ENCODE results near the gene KLK3. TPM values are rescaled to one million over a fixed set of nuclear protein-coding genes. Genes with fewer than 3 reads are reported as not detected.

The KLK3 gene
- total and polyA plus RNA-seq, 2 of the 4 experiments (the other 2 are of a cell fraction): not detected

DNA sequence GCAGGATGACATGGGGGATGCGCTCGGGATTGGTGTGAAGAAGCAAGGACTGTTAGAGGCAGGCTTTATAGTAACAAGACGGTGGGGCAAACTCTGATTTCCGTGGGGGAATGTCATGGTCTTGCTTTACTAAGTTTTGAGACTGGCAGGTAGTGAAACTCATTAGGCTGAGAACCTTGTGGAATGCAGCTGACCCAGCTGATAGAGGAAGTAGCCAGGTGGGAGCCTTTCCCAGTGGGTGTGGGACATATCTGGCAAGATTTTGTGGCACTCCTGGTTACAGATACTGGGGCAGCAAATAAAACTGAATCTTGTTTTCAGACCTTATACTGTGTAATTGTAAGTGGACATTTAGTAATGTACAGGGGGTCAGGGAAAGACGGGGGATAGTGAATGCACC is 25.5 kb downstream of the KLK3 start:
- CTCF ChIA-PET: no interaction called here

More for the DNA sequence above, 25.5 kb downstream of the KLK3 start:
- Histone ChIP-seq H3K9me1 (ENCODE audit: insufficient read depth, low read length) (no peaks in the 10 kb centered on the region), H3K56ac (ENCODE audit: extremely low read depth, insufficient read depth, low read length) (no peak overlapping the region), H3K14ac (replicated peaks; ENCODE audit: low read depth, low read length) (no peak overlapping the region), H2BK20ac (ENCODE audit: low read depth, low read length) (no peak overlapping the region), H2BK15ac (ENCODE audit: low read depth, low read length) (no peak overlapping the region), H3K23ac (ENCODE audit: low read depth, low read length) (no peak overlapping the region), H2AK5ac (ENCODE audit: low read depth, low read length) (no peak overlapping the region), H3K4me2 (ENCODE audit: low read depth, low read length) (no peak overlapping the region), H3K9ac (ENCODE audit: low read depth, low read length) (no peak overlapping the region), H3K36me3 (ENCODE audit: control insufficient read depth, insufficient read depth, low read length) (no peaks in the 10 kb centered on the region), H3K27ac (ENCODE audit: insufficient read depth, low read length) (no peak overlapping the region), H3K4me3 (ENCODE audit: insufficient read depth, low read depth, low read length) (no peak overlapping the region), H4K20me1 (ENCODE audit: insufficient read depth, low read length) (no peaks in the 10 kb centered on the region), H4K5ac (ENCODE audit: low read depth, low read length) (no peak overlapping the region), H3K4me1 (ENCODE audit: control insufficient read depth, insufficient read depth, low read length) (no peaks in the 10 kb centered on the region), H2AFZ (replicated peaks; ENCODE audit: low read length, poor library complexity) (no peak overlapping the region), H2AK9ac (replicated peaks; ENCODE audit: low read depth, low read length, poor library complexity) (no peak overlapping the region), H3K9me3 (ENCODE audit: control insufficient read depth, insufficient read depth, low read length) (no peaks in the 10 kb centered on the region), H3K27me3 (ENCODE audit: control insufficient read depth, insufficient read depth, low read length) (peaks cover 2% of the 10 kb centered on the region), H3K18ac (ENCODE audit: low read depth, low read length) (no peak overlapping the region), H4K91ac (ENCODE audit: insufficient read depth, low read depth, low read length) (no peak overlapping the region), H3K79me1 (ENCODE audit: low read depth in 1 of 2, low read length in 2 of 2) (no peaks in the 10 kb centered on the region), H2BK120ac (ENCODE audit: low read depth, low read length) (no peak overlapping the region), H3K4ac (ENCODE audit: low read depth, low read length) (no peak overlapping the region), H2BK5ac (ENCODE audit: low read depth, low read length, poor library complexity, severe bottlenecking) (no peak overlapping the region), H4K8ac (ENCODE audit: low read depth in 2 of 2, low read length in 2 of 2) (no peak overlapping the region)
- no CpG with 5 or more reads among the region's 5 CpGs for WGBS, 2 experiments (ENCODE audit: extremely low coverage in 2 of 2, insufficient read length in 1 of 2)
- intact Hi-C loops (cut with micrococcal nuclease) (no loop called here), dilution Hi-C loops (cut with HindIII; ENCODE audit: low sequenced_read_pairs, unreplicated experiment) (no loop called here), in situ Hi-C loops (cut with MboI; ENCODE audit: low sequenced_read_pairs) (no loop called here)
- no peak for TF ChIP-seq MAZ (IDR thresholded peaks at IDR 0.05; ENCODE audit: borderline replicate concordance, low read depth, low read length)
- no peak for TF ChIP-seq FOS (IDR thresholded peaks at IDR 0.05; ENCODE audit: low read depth, low read length)
- TF ChIP-seq RAD21 (IDR thresholded peaks at IDR 0.05; ENCODE audit: low read length): no peak
- no peak for TF ChIP-seq RFX5 (IDR thresholded peaks at IDR 0.05; ENCODE audit: low read depth, low read length)
- TF ChIP-seq, protein P1, sequence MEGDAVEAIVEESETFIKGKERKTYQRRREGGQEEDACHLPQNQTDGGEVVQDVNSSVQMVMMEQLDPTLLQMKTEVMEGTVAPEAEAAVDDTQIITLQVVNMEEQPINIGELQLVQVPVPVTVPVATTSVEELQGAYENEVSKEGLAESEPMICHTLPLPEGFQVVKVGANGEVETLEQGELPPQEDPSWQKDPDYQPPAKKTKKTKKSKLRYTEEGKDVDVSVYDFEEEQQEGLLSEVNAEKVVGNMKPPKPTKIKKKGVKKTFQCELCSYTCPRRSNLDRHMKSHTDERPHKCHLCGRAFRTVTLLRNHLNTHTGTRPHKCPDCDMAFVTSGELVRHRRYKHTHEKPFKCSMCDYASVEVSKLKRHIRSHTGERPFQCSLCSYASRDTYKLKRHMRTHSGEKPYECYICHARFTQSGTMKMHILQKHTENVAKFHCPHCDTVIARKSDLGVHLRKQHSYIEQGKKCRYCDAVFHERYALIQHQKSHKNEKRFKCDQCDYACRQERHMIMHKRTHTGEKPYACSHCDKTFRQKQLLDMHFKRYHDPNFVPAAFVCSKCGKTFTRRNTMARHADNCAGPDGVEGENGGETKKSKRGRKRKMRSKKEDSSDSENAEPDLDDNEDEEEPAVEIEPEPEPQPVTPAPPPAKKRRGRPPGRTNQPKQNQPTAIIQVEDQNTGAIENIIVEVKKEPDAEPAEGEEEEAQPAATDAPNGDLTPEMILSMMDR (conservative IDR thresholded peaks at IDR 0.05; ENCODE audit: low read depth, low read length): no peak
- TF ChIP-seq BHLHE40 (IDR thresholded peaks at IDR 0.05; ENCODE audit: low read depth, low read length): no peak
- no peak for TF ChIP-seq CHD1 (IDR thresholded peaks at IDR 0.05; ENCODE audit: low read depth, low read length)
- TF ChIP-seq SMC3 (IDR thresholded peaks at IDR 0.05; ENCODE audit: low read depth, low read length): no peak
- TF ChIP-seq, protein P2, sequence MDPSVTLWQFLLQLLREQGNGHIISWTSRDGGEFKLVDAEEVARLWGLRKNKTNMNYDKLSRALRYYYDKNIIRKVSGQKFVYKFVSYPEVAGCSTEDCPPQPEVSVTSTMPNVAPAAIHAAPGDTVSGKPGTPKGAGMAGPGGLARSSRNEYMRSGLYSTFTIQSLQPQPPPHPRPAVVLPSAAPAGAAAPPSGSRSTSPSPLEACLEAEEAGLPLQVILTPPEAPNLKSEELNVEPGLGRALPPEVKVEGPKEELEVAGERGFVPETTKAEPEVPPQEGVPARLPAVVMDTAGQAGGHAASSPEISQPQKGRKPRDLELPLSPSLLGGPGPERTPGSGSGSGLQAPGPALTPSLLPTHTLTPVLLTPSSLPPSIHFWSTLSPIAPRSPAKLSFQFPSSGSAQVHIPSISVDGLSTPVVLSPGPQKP (IDR thresholded peaks at IDR 0.05; ENCODE audit: borderline replicate concordance, low read depth, low read length): no peak
- no peak for TF ChIP-seq NFE2L2 (IDR thresholded peaks at IDR 0.05; ENCODE audit: low read depth, low read length)
- TF ChIP-seq POLR2A (IDR thresholded peaks at IDR 0.05; ENCODE audit: low read depth, low read length): no peak
- TF ChIP-seq MXI1 (IDR thresholded peaks at IDR 0.05; ENCODE audit: borderline replicate concordance, low read depth, low read length): no peak
- no peak for TF ChIP-seq USF2 (IDR thresholded peaks at IDR 0.05; ENCODE audit: low read depth, low read length)
- no peak for TF ChIP-seq RCOR1 (IDR thresholded peaks at IDR 0.05; ENCODE audit: insufficient replicate concordance, low read length)
- no peak for TF ChIP-seq CEBPB (IDR thresholded peaks at IDR 0.05; ENCODE audit: low read depth, low read length)
- TF ChIP-seq MAFK (IDR thresholded peaks at IDR 0.05; ENCODE audit: low read depth, low read length): no peak
- DNase-seq (no peak), ATAC-seq (ENCODE audit: low read depth) (no peak)
- no TSS peak for BruUV-seq (replicated peaks)
- POLR2A ChIA-PET (ENCODE audit: unreplicated experiment): no interaction called here
